G401.6 (cell line): ENCODE results near the gene MT1M.
"Not testable (repeated sequence)": the region's sequence is repeated elsewhere in the genome, so short reads cannot be mapped to it uniquely, and the experiment has no call there.

Source experiments
- FAIRE-seq: peaks from 2 replicates; lab custom pipeline; 2012; peaks lifted over from hg19 to GRCh38; lab: Jason Lieb, UNC

Gene MT1M

GRCh38 chr16:56608876-56609462 lies 23.5 kb upstream of the MT1M start:
- no peak for FAIRE-seq

DNA sequence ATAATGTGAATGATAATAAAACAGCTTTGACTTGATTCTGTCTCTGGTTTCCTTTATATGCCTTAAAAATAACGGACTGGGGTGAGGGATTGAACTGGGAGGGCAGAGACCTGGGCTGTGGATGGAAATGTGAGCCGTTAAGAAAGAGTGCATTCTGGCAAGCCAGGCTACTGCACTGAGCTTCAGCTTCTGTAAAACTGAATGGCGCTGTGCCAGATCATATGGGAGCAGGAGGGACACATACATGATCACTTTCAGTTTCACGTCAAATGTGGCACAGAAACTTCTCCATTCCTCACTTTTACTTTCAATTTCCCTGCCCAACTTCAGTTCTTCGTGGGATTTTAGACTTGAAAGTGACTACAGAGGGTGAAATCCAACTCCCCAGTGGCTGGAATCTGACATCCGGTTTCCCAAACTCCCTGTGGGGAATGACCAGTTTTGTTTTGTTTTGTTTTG lies 23.0 kb upstream of the MT1M start:
- FAIRE-seq: no peak

GRCh38 chr16:56610017-56610608 lies 22.3 kb upstream of the MT1M start:
- FAIRE-seq: no peak

GRCh38 chr16:56610609-56611111 lies 21.8 kb upstream of the MT1M start:
- no peak for FAIRE-seq

- no peak for FAIRE-seq
Measured at GRCh38 chr16:56611281-56611833, 21.1 kb upstream of the MT1M start.

DNA sequence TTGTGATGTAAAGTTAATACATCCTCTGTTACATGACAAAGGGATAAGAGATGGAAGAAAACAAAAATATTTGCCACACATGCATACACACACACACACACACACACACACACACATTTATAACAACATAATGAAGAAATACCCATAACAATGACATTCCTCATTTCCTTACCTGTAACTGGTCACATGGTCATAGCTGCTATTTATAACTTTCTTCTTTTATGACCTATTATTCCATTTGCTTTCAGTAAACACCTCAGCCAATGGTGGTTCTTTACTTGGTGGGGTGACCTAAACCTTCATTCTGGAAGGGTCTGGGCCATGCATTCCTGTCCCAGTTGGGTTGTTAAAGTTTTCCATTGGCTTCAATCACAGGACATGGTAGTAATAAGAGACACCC lies 18.8 kb upstream of the MT1M start:
- no peak for FAIRE-seq

DNA sequence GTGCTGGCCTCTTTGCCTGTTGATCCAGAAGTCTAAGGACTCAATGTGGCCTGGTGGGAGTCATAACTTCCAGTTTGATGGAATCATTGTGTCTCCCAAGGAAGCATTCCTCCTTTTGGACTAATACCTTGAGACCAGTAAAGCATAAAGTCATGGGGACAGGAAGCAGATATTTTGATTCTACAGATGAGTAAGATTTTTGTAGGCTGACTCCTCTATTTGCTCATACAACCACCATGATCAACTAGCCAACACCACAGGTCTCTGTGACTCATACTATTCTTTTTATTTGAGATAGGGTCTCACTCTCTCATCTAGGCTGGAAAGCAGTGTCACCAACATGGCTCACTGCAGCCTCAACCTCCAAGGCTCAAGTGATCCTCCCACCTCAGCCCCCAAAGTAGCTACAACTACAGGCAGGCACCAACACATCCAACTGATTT lies 17.9 kb upstream of the MT1M start:
- FAIRE-seq: no peak

DNA sequence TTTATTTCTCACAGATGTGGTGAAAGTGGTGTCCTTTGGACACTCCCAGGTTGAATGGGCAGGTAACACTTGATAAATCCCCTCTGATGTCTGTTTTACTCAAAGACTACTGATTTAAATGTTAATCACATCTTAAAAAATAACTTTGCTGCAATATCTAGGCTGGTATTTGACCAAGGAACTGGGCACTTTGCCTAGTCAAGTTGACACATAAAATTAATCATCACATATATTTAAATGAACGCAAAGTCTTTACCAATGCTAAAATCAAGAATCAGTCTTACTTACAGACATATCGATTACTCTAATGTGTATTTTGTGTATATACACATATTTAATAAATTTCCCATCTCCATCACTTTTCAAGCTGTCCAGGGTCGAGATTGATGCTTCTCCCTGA lies 17.1 kb upstream of the MT1M start:
- no peak for FAIRE-seq

DNA sequence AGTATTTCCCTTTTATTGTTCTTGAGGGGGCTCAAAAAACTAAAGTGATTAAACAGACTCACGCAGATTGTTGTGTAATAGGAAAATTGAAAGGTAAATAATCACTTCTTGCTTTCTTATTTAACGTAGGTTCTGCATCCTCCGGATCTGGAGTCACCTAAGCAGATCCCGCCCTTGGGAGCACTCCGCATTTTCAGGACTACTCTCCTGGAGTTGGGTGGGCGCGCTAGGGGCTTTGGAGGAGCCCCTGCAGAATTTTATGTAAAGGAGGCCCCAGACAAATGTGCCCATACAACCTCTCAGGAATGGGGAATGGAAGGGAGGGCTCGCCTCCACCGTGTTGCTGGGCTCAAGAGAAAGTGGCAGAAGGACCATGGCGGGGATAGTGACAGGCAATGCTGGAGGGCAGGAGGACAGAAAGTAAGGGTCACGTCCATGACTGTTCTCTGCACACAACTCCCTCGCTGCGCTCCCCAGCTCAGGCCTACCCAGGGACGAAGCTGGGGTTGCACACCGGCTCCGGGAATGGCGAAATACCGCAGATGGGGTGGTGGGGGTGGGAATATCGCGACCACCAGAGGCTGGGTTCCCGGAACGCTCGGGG lies 15.7 kb upstream of the MT1M start:
- FAIRE-seq: no peak

- no peak for FAIRE-seq
Measured at GRCh38 chr16:56617212-56618085, 15.0 kb upstream of the MT1M start.

DNA sequence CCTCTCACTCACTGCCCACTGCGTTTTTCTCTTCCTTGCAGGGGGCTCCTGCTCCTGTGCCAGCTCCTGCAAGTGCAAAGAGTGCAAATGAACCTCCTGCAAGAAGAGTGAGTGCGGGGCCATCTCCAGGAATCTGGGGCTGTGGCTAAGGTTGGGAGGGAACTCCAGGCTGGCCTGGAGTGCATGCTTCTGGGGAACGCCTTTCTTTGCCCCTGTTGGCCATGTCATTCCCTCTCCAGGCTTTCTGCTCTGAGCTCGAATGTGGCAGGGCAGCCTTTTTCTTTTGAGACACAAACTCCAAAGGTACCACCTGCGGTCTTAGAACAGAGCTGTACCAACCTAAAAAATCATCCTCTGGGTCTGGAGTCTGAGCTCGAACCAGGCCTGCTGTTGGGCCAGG lies 14.3 kb upstream of the MT1M start:
- FAIRE-seq: no peak

DNA sequence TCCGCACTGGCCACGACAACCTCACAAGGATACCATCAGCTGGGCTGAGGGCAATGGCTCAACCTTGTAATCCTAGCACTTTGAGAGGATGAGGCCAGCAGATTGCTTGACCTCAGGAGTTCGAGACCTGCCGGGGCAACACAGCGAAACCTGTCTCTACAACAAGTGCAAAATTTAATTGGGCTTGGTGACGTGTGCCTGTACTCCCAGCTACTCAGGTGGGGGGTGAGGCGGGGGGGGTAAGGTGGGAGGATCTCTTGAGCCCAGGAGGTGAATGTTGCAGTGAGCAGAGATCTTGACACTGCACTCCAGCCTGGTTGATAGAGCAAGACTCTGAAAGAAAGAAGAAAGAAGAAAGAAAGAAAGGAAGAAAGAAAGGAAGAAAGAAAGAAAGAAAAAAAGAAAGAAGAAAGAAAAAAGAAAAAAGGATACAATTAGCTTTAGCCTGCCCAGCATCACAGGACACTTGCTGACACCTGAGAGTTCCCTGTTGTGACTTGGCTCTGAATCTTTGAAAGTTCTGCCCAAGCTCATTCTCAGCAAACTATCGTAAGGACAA lies 12.0 kb upstream of the MT1M start:
- no peak for FAIRE-seq

DNA sequence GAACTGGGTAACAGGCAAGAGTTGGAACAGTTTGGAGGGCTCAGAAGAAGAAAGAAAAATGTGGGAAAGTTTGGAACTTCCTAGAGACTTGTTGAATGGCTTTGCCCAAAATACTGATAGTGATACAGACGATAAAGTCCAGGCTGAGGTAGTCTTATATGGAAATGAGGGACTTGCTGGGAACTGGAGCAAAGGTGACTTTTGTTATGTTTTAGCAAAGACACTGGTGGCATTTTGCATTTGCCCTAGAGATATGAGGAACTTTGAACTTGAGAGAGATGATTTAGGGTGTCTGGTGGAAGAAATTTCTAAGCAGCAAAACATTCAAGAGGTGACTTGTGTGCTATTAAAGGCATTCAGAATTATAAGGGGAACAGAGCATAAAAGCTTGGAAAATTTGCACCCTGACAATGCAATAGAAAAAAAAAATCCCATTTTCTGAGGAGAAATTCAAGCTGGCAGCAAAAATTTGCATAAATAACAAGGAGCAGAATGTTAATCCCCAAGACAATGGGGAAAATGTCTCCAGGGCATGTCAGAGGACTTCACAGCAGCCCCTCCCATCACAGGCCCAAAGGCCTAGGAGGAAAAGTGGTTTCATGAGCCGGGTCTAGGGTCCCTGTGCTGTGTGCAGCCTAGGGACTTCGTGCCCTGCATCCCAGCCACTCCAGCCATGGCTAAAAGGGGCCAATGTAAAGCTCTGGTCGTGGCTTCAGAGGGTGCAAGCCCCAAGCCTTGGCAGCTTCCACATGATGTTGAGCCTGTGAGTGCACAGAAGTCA lies 10.6 kb upstream of the MT1M start:
- not testable (repeated sequence) for FAIRE-seq

DNA sequence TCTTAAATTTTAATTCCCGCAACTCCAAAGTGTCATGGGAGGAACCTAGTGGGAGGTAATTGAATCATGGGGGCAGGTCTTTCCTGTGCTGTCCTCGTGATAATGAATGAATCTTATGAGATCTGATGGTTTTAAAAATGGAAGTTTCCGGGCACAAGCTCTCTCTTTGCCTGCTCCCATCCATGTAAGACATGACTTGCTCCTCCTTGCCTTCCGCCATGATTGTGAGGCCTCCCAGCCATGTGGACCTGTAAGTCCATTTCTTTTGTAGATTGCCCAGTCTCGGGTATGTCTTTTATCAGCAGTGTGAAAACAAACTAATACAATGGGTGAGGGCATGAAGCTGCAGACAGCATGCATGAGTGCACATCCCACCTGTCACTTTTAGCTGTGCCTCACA lies 9.3 kb upstream of the MT1M start:
- not testable (repeated sequence) for FAIRE-seq

GRCh38 chr16:56623637-56624036 lies 8.8 kb upstream of the MT1M start:
- FAIRE-seq: no peak

- no peak for FAIRE-seq
Measured at GRCh38 chr16:56625140-56625942, 7.1 kb upstream of the MT1M start, which contains the start of gene MT1E. Gene MT1E, plus strand, starts transcription at chr16:56625781. Its CDS starts 71 bp downstream, at chr16:56625852.

- FAIRE-seq: no peak
Measured at GRCh38 chr16:56625943-56626654, 6.4 kb upstream of the MT1M start.

DNA sequence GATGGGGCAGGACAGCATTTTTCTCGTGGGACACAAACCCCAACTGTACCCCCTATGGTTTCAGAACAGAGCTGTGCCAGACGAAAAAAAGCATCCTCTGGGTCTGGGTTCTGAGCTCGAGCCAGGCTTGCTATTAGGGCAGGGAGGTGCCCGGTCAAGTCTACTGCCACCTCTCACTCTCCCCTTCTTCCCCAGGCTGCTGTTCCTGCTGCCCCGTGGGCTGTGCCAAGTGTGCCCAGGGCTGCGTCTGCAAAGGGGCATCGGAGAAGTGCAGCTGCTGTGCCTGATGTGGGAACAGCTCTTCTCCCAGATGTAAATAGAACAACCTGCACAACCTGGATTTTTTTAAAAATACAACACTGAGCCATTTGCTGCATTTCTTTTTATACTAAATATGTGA lies 5.8 kb upstream of the MT1M start:
- FAIRE-seq: no peak

DNA sequence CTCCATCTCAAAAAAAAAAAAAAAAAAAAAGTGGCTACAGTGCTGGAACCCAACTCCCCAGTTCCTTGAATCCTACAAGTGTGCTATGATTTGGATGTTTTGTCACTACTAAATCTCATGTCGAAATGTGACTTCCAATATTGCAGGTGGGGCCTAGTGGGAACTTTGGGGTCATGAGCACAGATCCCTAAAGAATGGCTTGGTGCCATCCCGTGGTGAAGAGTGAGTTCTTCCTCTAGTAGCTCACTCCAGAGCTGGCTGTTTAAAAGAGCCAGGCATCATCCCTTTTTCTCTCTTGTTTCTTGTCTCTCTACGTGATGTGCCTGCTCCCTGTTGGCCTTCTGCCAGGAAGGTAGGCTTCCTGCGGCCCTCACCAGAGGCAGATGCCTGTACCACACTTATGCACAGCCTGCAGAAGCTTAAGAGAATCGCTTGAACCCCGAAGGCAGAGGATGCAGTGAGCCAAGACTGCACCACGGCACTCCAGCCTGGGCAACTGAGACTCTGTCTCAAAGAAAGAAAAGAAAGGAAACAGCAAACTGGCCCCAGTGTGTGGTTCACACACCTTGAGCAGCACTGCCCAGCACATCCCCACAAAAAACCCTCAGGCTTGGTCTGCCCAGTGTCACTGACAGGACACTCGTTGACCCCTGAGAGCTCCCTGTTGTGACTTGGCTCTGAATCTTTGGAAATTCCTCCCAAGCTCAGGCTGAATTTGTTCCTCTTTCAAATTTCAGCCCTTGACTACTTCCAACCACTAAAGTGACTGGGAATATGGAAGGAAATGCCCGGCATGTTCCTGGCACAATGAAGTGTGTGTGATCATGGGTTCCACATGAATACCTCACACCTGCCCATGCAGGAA lies 3.7 kb upstream of the MT1M start:
- no peak for FAIRE-seq
